ENCODE measurements around the gene TBC1D17. TPM values are rescaled to one million over a fixed set of nuclear protein-coding genes. Genes with fewer than 3 reads are reported as not detected.
A peak's percentile ranks its signal among the peaks of the same experiment; 100 is the strongest.

The TBC1D17 gene
- total RNA-seq, 2 experiments from 2014 or later = 22.6 to 24.0 TPM

DNA sequence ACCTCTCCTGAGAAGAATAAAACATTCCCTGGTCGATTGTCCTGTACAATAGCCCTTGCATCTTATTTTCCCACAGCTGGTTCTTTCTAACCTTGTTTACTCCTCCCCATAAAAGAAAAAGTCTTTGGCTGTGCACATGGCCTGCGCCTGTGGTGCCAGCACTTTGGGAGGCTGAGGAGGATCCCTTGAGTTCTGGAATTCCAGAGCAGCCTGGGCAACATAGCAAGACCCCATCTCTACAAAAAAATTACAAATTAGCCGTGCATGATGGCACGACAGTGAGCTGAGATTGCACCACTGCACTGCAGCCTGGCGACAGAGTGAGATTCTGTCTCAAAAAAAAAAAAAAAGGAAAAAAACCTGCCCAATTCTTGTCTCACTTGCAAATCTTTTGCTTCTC, 59.0 kb downstream of the TBC1D17 start:
- H3K27ac Mint-ChIP-seq = no peak overlapping the region
- H3K9me3 Mint-ChIP-seq = no peaks in the 10 kb centered on the region
- H3K4me3 Mint-ChIP-seq = no peak overlapping the region
- DNase-seq = no peak
- peaks cover 18% of the 10 kb centered on the region for H3K4me1 Mint-ChIP-seq
- peaks cover 14% of the 10 kb centered on the region for H3K36me3 Mint-ChIP-seq
- no peaks in the 10 kb centered on the region for H3K27me3 Mint-ChIP-seq

DNA sequence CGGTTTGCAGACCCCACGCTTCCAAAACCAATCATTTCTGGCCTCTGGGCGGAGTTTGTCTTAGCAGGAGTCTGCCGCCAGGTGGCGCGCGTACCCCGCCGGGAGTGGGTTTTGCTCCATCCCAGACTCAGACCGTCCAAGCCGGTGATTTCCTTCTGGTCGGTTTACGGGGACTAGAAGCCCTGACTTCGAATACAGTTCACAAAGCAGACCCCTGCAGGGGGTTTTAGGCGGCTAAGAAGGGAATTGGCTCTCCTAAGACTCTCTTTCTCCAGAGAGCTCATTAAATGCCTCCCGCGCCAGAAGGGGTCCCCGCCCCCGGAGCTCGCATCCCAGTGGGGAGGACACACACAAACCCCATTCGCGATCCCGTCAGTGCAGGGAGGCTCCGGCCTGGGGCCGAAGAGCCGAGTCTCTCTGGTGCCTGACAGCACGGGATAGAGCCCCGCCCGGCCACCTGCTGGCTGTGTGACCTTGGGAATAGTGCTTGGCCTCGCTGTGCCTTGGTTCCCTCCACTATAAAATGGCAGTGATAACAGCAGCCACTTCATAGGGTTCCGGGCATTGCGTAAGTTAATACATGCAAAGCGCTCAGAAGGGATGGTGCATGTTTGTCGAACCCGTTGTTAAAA, 60.4 kb downstream of the TBC1D17 start:
- H3K36me3 Mint-ChIP-seq = peaks cover 7% of the 10 kb centered on the region
- DNase-seq = peak; percentile 79
- H3K27ac Mint-ChIP-seq = no peak overlapping the region
- H3K4me3 Mint-ChIP-seq = no peak overlapping the region
- no peaks in the 10 kb centered on the region for H3K27me3 Mint-ChIP-seq
- H3K4me1 Mint-ChIP-seq = peaks cover 11% of the 10 kb centered on the region
- H3K9me3 Mint-ChIP-seq = no peaks in the 10 kb centered on the region

Other genes with a start within 250 kb of the TBC1D17 start
- gene RRAS, start 237.6 kb upstream of the TBC1D17 start, total RNA-seq = 1 to 10 TPM; 4.4 to 5.0 TPM
- 10 to 100 TPM; 58.9 to 62.2 TPM for gene SCAF1, start 235.5 kb upstream of the TBC1D17 start, total RNA-seq
- gene IRF3, start 211.8 kb upstream of the TBC1D17 start, total RNA-seq = 100 to 1,000 TPM in 1 of 2 experiments, 10 to 100 TPM in 1; 94.5 to 105 TPM
- gene BCL2L12, start 211.8 kb upstream of the TBC1D17 start, total RNA-seq = 10 to 100 TPM; 74.1 to 81.9 TPM
- 100 to 1,000 TPM; 538 to 547 TPM for gene PRMT1, start 200.4 kb upstream of the TBC1D17 start, total RNA-seq
- 10 to 100 TPM in 1 of 2 experiments, 1 to 10 TPM in 1; 9.5 to 12.0 TPM for gene ADM5, start 188.1 kb upstream of the TBC1D17 start, total RNA-seq
- gene CPT1C, start 186.6 kb upstream of the TBC1D17 start, total RNA-seq = 1 to 10 TPM in 1 of 2 experiments, under 1 TPM in 1; 0.89 to 1.1 TPM
- under 1 TPM; 0.58 to 0.72 TPM for gene TSKS, start 114.4 kb upstream of the TBC1D17 start, total RNA-seq
- gene AP2A1, start 110.7 kb upstream of the TBC1D17 start, total RNA-seq = 10 to 100 TPM; 83.0 to 83.2 TPM
- gene FUZ, start 64.4 kb upstream of the TBC1D17 start, total RNA-seq = 10 to 100 TPM; 28.7 to 30.9 TPM
- gene MED25, start 59.4 kb upstream of the TBC1D17 start, total RNA-seq = 10 to 100 TPM; 41.6 to 44.8 TPM
- 10 to 100 TPM; 73.9 to 76.4 TPM for gene PTOV1, start 26.5 kb upstream of the TBC1D17 start, total RNA-seq
- 100 to 1,000 TPM in 1 of 2 experiments, 10 to 100 TPM in 1; 78.9 to 143 TPM for gene PNKP, start 10.1 kb upstream of the TBC1D17 start, total RNA-seq
- 10 to 100 TPM; 21.0 to 22.7 TPM for gene AKT1S1, start 347 bp upstream of the TBC1D17 start, total RNA-seq
- 1 to 10 TPM; 2.3 to 2.9 TPM for gene IL4I1, start 19.2 kb downstream of the TBC1D17 start, total RNA-seq
- gene ATF5, start 51.5 kb downstream of the TBC1D17 start, total RNA-seq = 10 to 100 TPM; 23.4 to 25.4 TPM
- gene NUP62, start 51.8 kb downstream of the TBC1D17 start, total RNA-seq = 100 to 1,000 TPM; 164 to 179 TPM
- gene SIGLEC11, start 83.5 kb downstream of the TBC1D17 start, total RNA-seq = not detected
- 10 to 100 TPM; 43.1 to 48.8 TPM for gene VRK3, start 147.7 kb downstream of the TBC1D17 start, total RNA-seq
- gene ZNF473, start 148.3 kb downstream of the TBC1D17 start, total RNA-seq = 1 to 10 TPM; 8.1 to 9.1 TPM

Data from activated naive CD8-positive, alpha-beta T cell treated with anti-CD3 and anti-CD28 coated beads for 36 hours (primary cell).